Spleen (tissue), 7 donors: ENCODE data around the gene FOXC1.

Experiments
- CTCF ChIP-seq, 11 experiments: fragments of 200-600 bp in 7 of 11; fragments of 450-650 bp in 4 of 11; sonication (generic) in 4 of 11; IDR thresholded peaks in 8 of 11; conservative IDR thresholded peaks in 3 of 11; 1 replicate in 7 of 11; 2 replicates in 4 of 11; pipeline versions ENCODE4 v1.4.0 to v1.8.0; 2016 to 2021; ENCODE audit warnings: antibody characterized with exemption in 11 of 11, inconsistent platforms in 4 of 11, mild to moderate bottlenecking in 1 of 11
- POLR2A ChIP-seq, 3 donors: fragments of 450-650 bp; IDR thresholded peaks; one replicate each; pipeline ENCODE4 v1.5.1; 2017; ENCODE audit warnings: antibody characterized with exemption in 3 of 3, mild to moderate bottlenecking in 1 of 3
- donor health status: DM: no; HTN: no; CAD: no; lungs with moderate emphysema.
- donor health status: DM: no; HTN: no; CAD: no.
- donor health status: DM: no; HTN: no; CAD: no.

DNA sequence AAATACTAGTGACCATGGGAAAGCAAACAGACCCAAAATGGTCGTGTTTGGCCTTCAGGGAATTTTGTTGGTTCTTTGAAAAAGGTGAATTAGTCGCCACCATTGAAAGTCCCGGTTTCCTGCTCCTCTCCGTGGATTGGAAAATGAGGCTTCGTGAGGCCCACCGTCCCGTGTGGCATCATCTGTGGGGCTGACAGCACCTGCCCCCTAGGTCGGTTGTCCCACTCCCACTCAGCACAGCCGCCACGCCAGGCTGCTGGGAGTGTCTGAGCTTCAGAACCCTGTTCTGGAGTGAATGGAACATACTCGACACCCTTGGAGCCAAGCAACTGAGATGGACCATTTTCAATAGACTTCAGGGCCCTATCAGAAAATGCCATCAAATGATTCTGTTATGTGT lies 33.0 kb upstream of the FOXC1 start:
- TF ChIP-seq CTCF (IDR thresholded peaks at IDR 0.05 in 8 of 11, conservative IDR thresholded peaks at IDR 0.05 in 3 of 11) (no peak), POLR2A (IDR thresholded peaks at IDR 0.05) (no peak)
